Esophagus muscularis mucosa (tissue), 4 donors: ENCODE results near the gene CR1L.
"Not testable (repeated sequence)": the region's sequence is repeated elsewhere in the genome, so short reads cannot be mapped to it uniquely, and the experiment has no call there.

ENCODE experiments used
- EP300 ChIP-seq: sonication (generic); formaldehyde crosslinking; IDR thresholded peaks from one replicate; pipeline ENCODE4 v1.6.1; 2017; ENCODE audit warnings: antibody characterized with exemption
- POLR2A ChIP-seq: fragments of 450-650 bp; IDR thresholded peaks from one replicate; pipeline ENCODE4 v1.6.1; 2017; ENCODE audit warnings: antibody characterized with exemption, moderate library complexity, mild to moderate bottlenecking, low read depth
- POLR2AphosphoS5 ChIP-seq, 2 donors: sonication (generic); formaldehyde crosslinking; IDR thresholded peaks; one replicate each; pipeline ENCODE4 v1.6.1; 2017; ENCODE audit warnings: antibody characterized with exemption in 2 of 2
- TF ChIP-seq, protein P1 (sequence below), 3 experiments: fragments of 200-600 bp in 2 of 3; fragments of 450-650 bp in 1 of 3; sonication (generic) in 2 of 3; IDR thresholded peaks; one replicate each; pipeline ENCODE4 v1.5.1; 2017 to 2019; ENCODE audit warnings: antibody characterized with exemption in 3 of 3, mild to moderate bottlenecking in 2 of 3, moderate library complexity in 1 of 3

DNA sequence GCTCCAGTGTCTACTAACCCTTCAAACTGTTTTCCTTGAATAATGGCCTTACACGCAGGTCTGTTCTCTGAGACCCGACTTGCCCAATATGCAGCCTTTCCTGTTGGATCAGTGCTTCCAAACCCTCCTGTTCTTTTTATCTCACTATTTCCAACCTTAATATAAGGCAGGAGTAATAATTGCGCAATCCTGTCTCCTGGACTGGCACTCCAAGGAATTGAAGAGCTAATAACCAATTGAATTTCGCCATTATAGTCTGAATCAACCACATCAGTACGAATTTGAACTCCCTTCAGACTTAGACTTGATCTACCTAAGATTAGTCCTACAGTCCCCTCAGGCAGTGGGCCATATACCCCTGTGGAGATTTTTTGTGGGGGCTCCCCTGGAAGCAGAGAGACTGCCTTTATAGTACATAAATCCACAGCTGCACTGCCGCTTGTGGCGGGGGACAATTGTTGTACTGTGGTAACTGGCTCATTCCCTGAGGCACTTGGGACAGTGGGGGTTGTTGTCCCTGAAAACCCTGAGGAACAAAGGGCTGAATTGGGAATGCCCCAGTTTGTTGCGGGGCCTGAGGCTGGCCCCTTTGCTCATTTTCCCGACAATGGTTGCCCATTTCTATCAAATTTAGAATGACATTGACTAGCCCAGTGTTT, 6.3 kb upstream of the CR1L start:
- TF ChIP-seq POLR2AphosphoS5 (IDR thresholded peaks at IDR 0.05); POLR2A; EP300: not testable (repeated sequence)
- TF ChIP-seq, protein P1, sequence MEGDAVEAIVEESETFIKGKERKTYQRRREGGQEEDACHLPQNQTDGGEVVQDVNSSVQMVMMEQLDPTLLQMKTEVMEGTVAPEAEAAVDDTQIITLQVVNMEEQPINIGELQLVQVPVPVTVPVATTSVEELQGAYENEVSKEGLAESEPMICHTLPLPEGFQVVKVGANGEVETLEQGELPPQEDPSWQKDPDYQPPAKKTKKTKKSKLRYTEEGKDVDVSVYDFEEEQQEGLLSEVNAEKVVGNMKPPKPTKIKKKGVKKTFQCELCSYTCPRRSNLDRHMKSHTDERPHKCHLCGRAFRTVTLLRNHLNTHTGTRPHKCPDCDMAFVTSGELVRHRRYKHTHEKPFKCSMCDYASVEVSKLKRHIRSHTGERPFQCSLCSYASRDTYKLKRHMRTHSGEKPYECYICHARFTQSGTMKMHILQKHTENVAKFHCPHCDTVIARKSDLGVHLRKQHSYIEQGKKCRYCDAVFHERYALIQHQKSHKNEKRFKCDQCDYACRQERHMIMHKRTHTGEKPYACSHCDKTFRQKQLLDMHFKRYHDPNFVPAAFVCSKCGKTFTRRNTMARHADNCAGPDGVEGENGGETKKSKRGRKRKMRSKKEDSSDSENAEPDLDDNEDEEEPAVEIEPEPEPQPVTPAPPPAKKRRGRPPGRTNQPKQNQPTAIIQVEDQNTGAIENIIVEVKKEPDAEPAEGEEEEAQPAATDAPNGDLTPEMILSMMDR (IDR thresholded peaks at IDR 0.05): not testable (repeated sequence)
